Neural progenitor cell (in vitro differentiated cells): ENCODE data around the gene PNCK.

Experiments used
- CTCF ChIP-seq: fragments of 200-600 bp; sonication (generic); IDR thresholded peaks from 2 replicates; pipeline ENCODE4 v1.5.1; 2017; ENCODE audit warnings: antibody characterized with exemption, mild to moderate bottlenecking
- EZH2 ChIP-seq: fragments of 200-600 bp; sonication (generic); IDR thresholded peaks from 2 replicates; pipeline ENCODE4 v1.6.1; 2017; ENCODE audit warnings: antibody characterized with exemption, mild to moderate bottlenecking, moderate library complexity

- TF ChIP-seq CTCF (no peak), EZH2 (no peak)
Measured at GRCh38 chrX:153620576-153620975, 53.0 kb downstream of the PNCK start.
